Measurements from ENCODE around the gene IBTK. TPM values are rescaled to one million over a fixed set of nuclear protein-coding genes. Genes with fewer than 3 reads are reported as not detected.
"Not testable (repeated sequence)": the region's sequence is repeated elsewhere in the genome, so short reads cannot be mapped to it uniquely, and the experiment has no call there.

IBTK gene
- total RNA-seq, 1 experiment from 2014 or later, result 31.9 TPM

- DNase-seq, result no peak
- Histone ChIP-seq H3K27me3 (ENCODE audit: control insufficient read depth, insufficient read depth, low read length) (no peaks in the 10 kb centered on the region), H3K4me3 (ENCODE audit: insufficient read depth, low read depth, low read length) (no peak overlapping the region), H3K36me3 (replicated peaks; ENCODE audit: control insufficient read depth, insufficient read depth, low read length) (no peaks in the 10 kb centered on the region)
These were observed 9.7 kb upstream of the IBTK start for GRCh38 chr6:82257088-82257774.

- H3K4me3 ChIP-seq (ENCODE audit: insufficient read depth, low read depth, low read length); H3K36me3 ChIP-seq (replicated peaks; ENCODE audit: control insufficient read depth, insufficient read depth, low read length); H3K27me3 ChIP-seq (ENCODE audit: control insufficient read depth, insufficient read depth, low read length); DNase-seq: not testable (repeated sequence)
These were observed 7.2 kb upstream of the IBTK start for GRCh38 chr6:82254722-82255121.

DNA sequence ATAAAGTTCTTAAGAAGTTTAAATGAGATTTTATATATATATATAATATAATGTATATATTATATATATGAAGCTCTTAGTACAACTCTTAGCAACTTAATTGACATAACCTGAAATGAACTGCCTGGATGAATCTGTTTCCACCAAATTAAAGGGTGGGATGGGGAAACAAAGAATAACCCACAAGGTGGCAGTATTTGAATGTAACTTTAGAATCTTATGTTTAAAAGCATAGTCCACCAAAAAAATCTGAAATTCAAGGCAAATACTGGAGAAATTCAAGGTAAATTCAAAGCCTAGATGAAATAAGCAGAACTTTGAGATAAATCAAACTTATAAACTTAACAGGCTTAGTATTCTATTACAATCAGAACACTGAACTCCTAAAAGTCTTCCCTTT lies 4.4 kb upstream of the IBTK start:
- no peaks in the 10 kb centered on the region for H3K36me3 ChIP-seq (replicated peaks; ENCODE audit: control insufficient read depth, insufficient read depth, low read length)
- DNase-seq, result peak; percentile 30
- no peak overlapping the region for H3K4me3 ChIP-seq (ENCODE audit: insufficient read depth, low read depth, low read length)
- H3K27me3 ChIP-seq (ENCODE audit: control insufficient read depth, insufficient read depth, low read length), result no peaks in the 10 kb centered on the region

DNA sequence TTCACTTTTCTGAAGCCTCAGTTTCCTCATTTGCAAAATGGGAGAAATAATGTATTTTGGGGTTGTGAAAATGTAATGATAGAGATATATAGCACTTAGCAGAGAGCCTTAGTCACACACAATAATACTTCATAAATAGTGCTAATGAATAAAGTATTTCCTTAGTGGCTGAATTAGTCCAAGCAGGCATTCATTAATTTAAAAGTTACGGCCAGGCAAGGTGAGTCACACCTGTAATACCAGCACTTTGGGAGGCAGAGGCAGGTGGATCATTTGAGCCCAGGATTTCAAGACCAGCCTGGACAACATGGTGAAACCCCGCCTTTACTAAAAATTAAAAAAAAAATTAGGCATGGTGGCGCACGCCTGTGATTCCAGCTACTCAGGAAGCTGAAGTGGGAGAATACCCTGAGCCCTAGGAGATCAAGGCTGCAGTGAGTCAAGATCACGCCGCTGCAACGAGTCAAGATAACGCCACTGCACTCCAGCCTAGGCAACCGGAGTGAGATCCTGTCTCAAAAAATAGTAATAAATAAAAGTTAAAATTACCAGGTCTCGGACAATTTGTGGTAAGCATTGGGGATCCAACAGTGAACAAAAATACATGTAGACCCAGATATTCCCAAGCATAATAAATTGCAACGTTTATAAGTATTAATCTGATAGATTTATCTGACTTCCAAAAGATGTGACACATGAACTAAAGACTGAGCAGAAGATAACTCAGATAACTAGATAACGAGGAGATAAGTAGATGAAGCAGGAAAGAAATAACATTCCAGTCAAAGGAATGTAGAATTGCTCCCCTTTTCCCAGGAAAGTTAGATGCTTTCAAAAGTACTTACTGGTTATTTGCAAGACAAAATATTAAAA lies 2.1 kb upstream of the IBTK start:
- no peak overlapping the region for H3K4me3 ChIP-seq (ENCODE audit: insufficient read depth, low read depth, low read length)
- DNase-seq, result no peak
- no peaks in the 10 kb centered on the region for H3K27me3 ChIP-seq (ENCODE audit: control insufficient read depth, insufficient read depth, low read length)
- H3K36me3 ChIP-seq (replicated peaks; ENCODE audit: control insufficient read depth, insufficient read depth, low read length), result no peaks in the 10 kb centered on the region

DNA sequence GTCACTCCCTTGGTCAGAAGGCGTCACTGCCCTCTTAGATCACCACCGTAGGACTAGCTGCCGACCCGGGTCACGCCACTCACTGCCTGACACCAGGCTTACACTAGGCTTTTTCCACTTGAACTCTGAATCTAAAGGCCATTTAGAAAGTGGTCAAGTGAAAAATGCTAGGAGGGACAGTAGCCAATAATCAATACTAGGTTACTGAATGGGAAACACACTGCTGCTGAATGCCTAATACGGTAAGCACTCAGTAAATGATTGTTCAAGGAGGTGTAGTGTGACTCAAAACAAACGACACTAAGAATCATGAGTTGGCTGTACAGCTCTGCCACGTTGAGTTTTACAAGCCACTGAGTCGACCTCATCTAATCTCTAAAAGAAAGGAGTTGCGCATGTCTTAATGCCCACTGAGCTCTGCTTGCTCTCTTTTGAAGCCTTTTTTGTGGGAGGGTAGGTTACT lies 760 bp upstream of the IBTK start:
- Histone ChIP-seq H3K36me3 (replicated peaks; ENCODE audit: control insufficient read depth, insufficient read depth, low read length) (no peaks in the 10 kb centered on the region; the same call in 1 of the 2 replicates), H3K27me3 (ENCODE audit: control insufficient read depth, insufficient read depth, low read length) (no peaks in the 10 kb centered on the region), H3K4me3 (ENCODE audit: insufficient read depth, low read depth, low read length) (peak overlapping the region; percentile 85)
- DNase-seq, result peak; percentile 21

DNA sequence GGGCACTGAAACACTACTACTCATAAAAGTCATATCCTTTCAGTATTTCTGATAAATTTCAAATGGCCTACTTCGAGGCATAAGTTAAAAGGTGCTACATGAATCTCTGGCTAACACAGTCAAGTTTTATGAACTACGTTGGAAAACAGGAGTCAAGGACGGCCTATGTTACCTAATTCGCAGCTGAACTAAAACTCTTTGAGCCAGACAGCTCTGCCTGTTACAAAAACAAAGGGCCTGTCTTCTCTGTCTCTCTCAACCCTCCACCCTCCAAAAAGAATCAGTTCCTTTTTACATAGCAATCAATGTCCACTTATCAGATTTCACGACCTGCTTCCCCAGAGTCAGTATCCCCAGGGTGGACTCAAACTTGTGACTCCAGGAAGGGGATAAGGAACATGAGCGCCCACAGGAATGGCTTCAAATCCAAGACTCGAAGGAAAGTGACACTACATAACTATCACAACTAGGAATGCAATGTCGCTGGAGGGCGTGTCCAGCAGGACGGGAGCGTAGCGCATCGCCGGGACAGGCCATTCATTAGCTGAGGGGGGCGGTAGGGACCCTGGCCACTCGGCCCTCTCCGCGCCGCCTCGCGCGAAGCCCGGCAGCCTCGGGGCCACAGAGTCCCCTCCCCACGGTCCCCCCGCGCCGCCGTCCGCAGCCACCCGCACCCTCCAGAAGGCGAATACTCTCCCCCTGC lies 591 bp downstream of the IBTK start:
- Histone ChIP-seq H3K36me3 (replicated peaks; ENCODE audit: control insufficient read depth, insufficient read depth, low read length) (no peaks in the 10 kb centered on the region; the same call in 1 of the 2 replicates), H3K27me3 (ENCODE audit: control insufficient read depth, insufficient read depth, low read length) (no peaks in the 10 kb centered on the region), H3K4me3 (ENCODE audit: insufficient read depth, low read depth, low read length) (peak overlapping the region; percentile 85)
- DNase-seq, result no peak

- DNase-seq, result no peak
- Histone ChIP-seq H3K36me3 (replicated peaks; ENCODE audit: control insufficient read depth, insufficient read depth, low read length) (no peaks in the 10 kb centered on the region; the same call in 1 of the 2 replicates), H3K4me3 (ENCODE audit: insufficient read depth, low read depth, low read length) (peak overlapping the region; percentile 85; the same call in 1 of the 2 replicates), H3K27me3 (ENCODE audit: control insufficient read depth, insufficient read depth, low read length) (no peaks in the 10 kb centered on the region)
These were observed 1.2 kb downstream of the IBTK start for GRCh38 chr6:82246370-82246769.

DNA sequence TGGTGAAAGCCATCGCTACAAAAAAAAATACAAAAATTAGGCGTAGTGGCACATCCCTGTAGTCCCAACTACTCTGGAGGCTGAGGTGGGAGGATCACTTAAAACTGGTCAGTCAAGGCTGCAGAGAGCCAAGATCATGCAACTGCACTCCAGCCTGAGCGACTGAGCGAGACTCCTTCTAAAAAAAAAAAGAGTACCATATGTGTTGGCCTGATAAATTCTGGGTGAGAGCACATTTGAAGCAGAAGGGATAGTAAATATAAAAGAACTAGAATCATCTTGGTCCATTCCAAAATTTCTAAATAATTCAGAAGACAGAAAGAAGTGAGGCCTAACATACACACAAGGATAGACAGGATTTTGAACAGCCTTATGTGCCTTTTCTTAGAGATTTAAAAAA lies 2.2 kb downstream of the IBTK start:
- no peak for DNase-seq
- Histone ChIP-seq H3K4me3 (ENCODE audit: insufficient read depth, low read depth, low read length) (no peak overlapping the region), H3K36me3 (replicated peaks; ENCODE audit: control insufficient read depth, insufficient read depth, low read length) (no peaks in the 10 kb centered on the region; the same call in 1 of the 2 replicates)

GRCh38 chr6:82243884-82244283 lies 3.7 kb downstream of the IBTK start:
- no peaks in the 10 kb centered on the region; the same call in none of the 2 replicates for H3K36me3 ChIP-seq (replicated peaks; ENCODE audit: control insufficient read depth, insufficient read depth, low read length)
- DNase-seq, result no peak
- no peaks in the 10 kb centered on the region for H3K27me3 ChIP-seq (ENCODE audit: control insufficient read depth, insufficient read depth, low read length)
- no peak overlapping the region for H3K4me3 ChIP-seq (ENCODE audit: insufficient read depth, low read depth, low read length)

More for the DNA sequence above, 2.2 kb downstream of the IBTK start:
- no peaks in the 10 kb centered on the region for H3K27me3 ChIP-seq (ENCODE audit: control insufficient read depth, insufficient read depth, low read length)

- no peak for DNase-seq
- no peaks in the 10 kb centered on the region for H3K27me3 ChIP-seq (ENCODE audit: control insufficient read depth, insufficient read depth, low read length)
- H3K36me3 ChIP-seq (replicated peaks; ENCODE audit: control insufficient read depth, insufficient read depth, low read length), result no peaks in the 10 kb centered on the region; the same call in none of the 2 replicates
- H3K4me3 ChIP-seq (ENCODE audit: insufficient read depth, low read depth, low read length), result no peak overlapping the region
These were observed 7.4 kb downstream of the IBTK start for GRCh38 chr6:82240186-82240585.

DNA sequence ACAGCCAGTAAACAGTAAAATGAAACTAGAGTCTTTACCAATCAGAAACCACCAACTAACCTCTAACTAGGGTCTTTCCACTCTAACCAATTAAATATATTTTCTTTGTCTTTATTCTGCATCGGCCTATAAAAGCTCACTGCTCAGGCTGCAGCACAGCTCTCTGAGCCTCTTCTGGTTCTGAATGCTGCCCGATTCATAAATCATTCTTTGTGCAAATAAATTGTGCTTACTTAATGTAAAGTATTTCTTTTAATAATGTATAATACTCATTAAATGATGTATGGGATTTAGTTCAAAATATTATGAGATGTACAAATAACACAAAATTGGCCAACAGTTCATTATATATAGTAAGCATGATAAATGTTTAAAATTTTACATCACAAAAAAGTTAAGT lies 7.9 kb downstream of the IBTK start:
- Histone ChIP-seq H3K27me3 (ENCODE audit: control insufficient read depth, insufficient read depth, low read length) (no peaks in the 10 kb centered on the region), H3K4me3 (ENCODE audit: insufficient read depth, low read depth, low read length) (no peak overlapping the region), H3K36me3 (replicated peaks; ENCODE audit: control insufficient read depth, insufficient read depth, low read length) (no peaks in the 10 kb centered on the region; the same call in none of the 2 replicates)
- DNase-seq, result no peak

DNA sequence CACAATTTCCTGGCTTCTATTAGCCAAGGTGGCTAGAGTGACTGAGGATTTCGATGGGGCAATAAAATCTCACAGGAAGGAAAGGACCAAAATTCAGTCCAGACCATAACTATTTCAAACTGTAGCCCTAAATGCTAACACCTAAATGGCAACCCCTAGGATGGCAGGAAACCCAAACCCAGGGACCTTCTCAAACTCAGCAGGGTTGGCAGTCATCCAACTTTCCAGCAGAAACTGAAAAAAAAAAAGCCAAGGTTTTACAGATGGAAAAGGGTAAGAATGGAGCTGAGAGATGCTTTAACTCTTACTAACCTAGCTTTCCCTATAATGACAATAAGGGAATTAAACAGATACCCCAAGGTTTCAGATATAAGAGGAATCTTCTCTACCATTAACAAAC lies 10.5 kb downstream of the IBTK start:
- peaks cover 1% of the 10 kb centered on the region for H3K36me3 ChIP-seq (replicated peaks; ENCODE audit: control insufficient read depth, insufficient read depth, low read length)
- no peak for DNase-seq
- H3K4me3 ChIP-seq (ENCODE audit: insufficient read depth, low read depth, low read length), result no peak overlapping the region

DNA sequence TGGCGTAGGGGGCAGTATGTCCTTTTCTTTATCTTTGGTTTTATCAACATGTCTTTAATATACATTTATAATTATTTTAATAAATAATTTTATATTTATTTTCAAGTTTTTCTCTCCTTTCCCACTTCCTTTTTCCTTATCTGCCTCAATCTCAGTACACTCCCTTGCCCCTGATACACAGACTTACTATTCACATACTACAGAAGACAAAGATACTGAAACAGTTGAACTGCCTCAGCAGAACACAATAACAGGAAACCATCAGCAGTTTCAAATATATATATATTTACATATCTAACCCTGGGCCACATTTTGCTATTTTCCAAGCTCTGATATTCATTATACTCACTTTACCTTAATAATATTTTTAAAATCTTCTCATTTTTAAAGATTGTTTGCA lies 19.8 kb downstream of the IBTK start:
- no peak overlapping the region for H3K4me3 ChIP-seq (ENCODE audit: insufficient read depth, low read depth, low read length)
- H3K36me3 ChIP-seq (replicated peaks; ENCODE audit: control insufficient read depth, insufficient read depth, low read length), result peaks cover 12% of the 10 kb centered on the region
- H3K27me3 ChIP-seq (ENCODE audit: control insufficient read depth, insufficient read depth, low read length), result no peaks in the 10 kb centered on the region
- DNase-seq, result no peak

More for the DNA sequence above, 10.5 kb downstream of the IBTK start:
- no peaks in the 10 kb centered on the region for H3K27me3 ChIP-seq (ENCODE audit: control insufficient read depth, insufficient read depth, low read length)

GRCh38 chr6:82220167-82220566 lies 27.4 kb downstream of the IBTK start:
- no peak for DNase-seq
- Histone ChIP-seq H3K36me3 (replicated peaks; ENCODE audit: control insufficient read depth, insufficient read depth, low read length) (peaks cover 13% of the 10 kb centered on the region), H3K4me3 (ENCODE audit: insufficient read depth, low read depth, low read length) (no peak overlapping the region), H3K27me3 (ENCODE audit: control insufficient read depth, insufficient read depth, low read length) (no peaks in the 10 kb centered on the region)

All from H7 (cell line).